Posterior vena cava (tissue), 2 donors: ENCODE results near the gene FLYWCH2. TPM values are rescaled to one million over a fixed set of nuclear protein-coding genes. Genes with fewer than 3 reads are reported as not detected.

ENCODE experiments used
- DNase-seq: peaks from one replicate; pipeline ENCODE4 v3.0.0-alpha.2; 2020; ENCODE audit warnings: low spot score
- intact Hi-C, 2 donors: fragments of 100-400 bp; cut with DNase I; formaldehyde crosslinking; loops; one replicate each; pipeline versions ENCODE4 v1.14.1 to v1.14.2; 2022 to 2023
- long read RNA-seq, 2 donors: library from polyadenylated mRNA; unstranded; transcript quantifications; one replicate each; pipeline ENCODE4 v2.0.0, GENCODE V29; 2020 to 2021
- total RNA-seq, 2 donors: library from RNA; stranded (reverse); fragmentation: NEBNext Ultra II Directional; extraction: Animal tissue kit (Norgen Biotek cat#: 25700); gene quantifications; one replicate each; pipeline ENCODE4 v1.2.1, GENCODE V29; 2021
- donor health status: DM: yes; HTN: yes; CAD: no.
- donor health status: DM: yes; HTN: yes; CAD: no.

The FLYWCH2 gene, protein sequence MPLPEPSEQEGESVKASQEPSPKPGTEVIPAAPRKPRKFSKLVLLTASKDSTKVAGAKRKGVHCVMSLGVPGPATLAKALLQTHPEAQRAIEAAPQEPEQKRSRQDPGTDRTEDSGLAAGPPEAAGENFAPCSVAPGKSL
- total RNA-seq: 10 to 100 TPM; 16.0 to 17.6 TPM
- long read RNA-seq, donor 1, transcript FLYWCH2-202 (4 exons, 1,036 nt): major isoform, 7 of 9 reads
- long read RNA-seq, donor 1, partial matches to known transcripts: 0 of 9 reads
- long read RNA-seq, donor 1, other reads (novel, unspliced or antisense): 2 of 9 reads
- long read RNA-seq, donor 2, transcript FLYWCH2-202 (4 exons, 1,036 nt): major isoform, 29 of 37 reads
- long read RNA-seq, donor 2, partial matches to known transcripts: 1 of 37 reads
- long read RNA-seq, donor 2, other reads (novel, unspliced or antisense): 6 of 37 reads

GRCh38 chr16:2882650-2883457, at the start of gene FLYWCH2:
FLYWCH2 (plus strand) TSS chr16:2883215; CDS start chr16:2896450, 13,235 bp downstream.
- DNase-seq: peak; percentile 99
- intact Hi-C loops: no loop called here

GRCh38 chr16:2833776-2834175, 49.2 kb upstream of the FLYWCH2 start:
- no peak for DNase-seq
- intact Hi-C loops: no loop called here

DNA sequence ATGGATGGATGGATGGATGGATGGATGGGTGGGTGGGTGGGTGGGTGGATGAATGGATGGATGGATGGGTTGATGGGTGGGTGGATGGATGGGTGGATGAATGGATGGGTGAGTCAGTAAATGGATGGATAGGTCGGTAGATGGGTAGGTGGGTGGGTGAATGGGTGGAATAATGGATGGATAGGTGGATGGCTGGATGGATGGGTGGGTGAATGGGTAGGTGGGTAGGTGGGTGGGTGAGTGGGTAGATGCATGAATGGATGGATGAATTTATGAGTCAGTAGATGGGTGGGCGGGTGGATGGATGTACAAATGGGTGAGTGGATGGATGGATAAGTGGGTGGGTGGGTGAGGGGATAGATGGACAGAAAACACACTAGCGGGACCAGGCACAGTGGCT, 48.0 kb upstream of the FLYWCH2 start:
- intact Hi-C loops: no loop called here
- DNase-seq: no peak

- DNase-seq: peak; percentile 53
- intact Hi-C loops: no loop called here
These were observed 47.1 kb upstream of the FLYWCH2 start for GRCh38 chr16:2835638-2836493.

DNA sequence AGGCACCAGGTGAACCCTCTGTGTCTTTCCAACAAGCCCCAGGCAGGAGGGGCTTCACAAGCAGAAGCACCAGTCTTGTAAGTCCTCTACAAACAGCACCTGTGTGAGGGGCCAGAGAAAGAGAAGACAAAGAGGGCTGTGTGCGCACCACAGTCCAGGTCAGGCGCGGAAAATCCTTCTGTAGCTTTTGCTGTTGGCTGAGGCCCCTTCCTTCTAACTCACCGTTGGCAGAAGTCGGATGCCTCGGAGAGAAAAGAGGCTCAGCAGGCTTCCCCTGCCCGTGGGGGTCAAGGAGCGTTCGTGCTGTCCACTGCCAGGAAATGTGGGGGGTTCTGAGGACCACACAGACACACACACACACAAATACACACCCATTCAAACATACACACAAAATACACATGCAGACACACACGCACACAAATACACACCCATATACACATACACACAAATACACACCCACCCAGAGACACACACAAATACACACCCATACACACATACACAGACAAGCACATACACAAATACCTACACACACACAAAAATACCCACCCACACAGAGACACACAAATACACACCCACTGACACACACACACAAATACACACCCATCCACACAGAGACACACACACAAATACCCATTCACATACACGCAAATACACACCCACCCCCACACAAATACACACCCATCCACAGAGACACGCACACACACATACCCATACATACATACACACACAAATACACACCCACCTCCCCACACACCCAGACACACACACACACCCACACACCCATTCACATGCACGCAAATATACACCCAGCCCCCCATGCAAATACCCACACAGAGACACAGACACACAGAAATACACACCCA, 46.1 kb upstream of the FLYWCH2 start:
- peak; percentile 58 for DNase-seq
- intact Hi-C loops: no loop called here

- intact Hi-C loops: no loop called here
- peak; percentile 87 for DNase-seq
These were observed 44.1 kb upstream of the FLYWCH2 start for GRCh38 chr16:2838928-2839327.

GRCh38 chr16:2839650-2840450, 43.2 kb upstream of the FLYWCH2 start:
- DNase-seq: peak; percentile 52
- intact Hi-C loops: no loop called here

DNA sequence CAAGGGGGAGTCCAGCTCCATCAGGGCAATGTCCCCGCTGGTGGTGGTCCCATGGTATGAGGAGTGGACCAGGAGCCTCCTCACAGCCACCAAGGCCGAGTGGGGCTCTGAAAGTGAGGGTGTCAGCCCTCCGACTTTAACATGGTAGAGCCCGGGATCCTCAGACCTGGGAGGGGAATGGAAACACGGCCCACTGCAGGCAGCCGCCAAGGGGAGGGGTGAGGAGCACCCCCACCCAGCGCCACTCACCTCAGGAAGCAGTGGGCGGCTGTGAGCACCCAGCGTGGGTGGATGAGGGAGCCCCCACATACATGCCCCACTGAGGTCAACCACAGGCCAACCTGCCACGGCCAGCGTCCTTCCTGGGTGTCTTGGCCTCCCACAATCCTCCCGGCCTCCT, 42.1 kb upstream of the FLYWCH2 start:
- peak; percentile 72 for DNase-seq
- intact Hi-C loops: no loop called here

DNA sequence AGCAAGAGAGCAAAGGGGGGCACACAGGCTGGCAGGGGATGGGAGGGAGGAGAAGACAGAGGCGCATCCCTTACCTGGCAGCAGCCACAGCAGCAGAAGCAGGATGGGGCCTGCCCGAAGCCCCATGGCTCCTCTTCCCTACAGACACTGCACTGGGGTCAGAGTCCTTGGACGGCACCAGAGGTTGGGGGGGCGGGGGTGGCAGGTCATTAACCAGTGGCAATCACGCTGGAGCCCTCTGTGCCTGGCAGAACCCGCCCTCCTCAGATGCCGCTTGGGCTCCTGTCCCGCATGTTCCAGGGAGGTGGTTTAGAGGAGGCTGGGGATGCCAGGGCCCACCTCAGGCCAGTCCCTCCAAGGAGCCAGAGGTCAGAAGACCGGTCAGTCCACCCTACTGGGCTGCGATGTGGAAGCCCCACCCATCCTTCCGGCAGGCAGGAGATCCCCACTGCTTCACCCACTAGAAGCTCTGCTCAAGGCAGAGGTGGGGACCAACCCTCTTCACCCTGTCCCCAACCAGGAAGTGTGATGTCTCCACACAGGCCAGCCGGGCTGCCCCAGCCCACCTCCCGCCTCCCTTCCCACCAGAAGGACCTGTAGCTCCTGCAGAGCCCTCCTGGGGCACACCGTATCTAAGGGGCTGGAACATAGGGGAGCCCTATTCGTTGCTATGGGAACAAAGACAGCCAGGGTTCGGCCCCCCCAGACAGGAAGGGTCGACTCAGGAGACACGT, 41.2 kb upstream of the FLYWCH2 start:
- intact Hi-C loops: no loop called here
- peak; percentile 61 for DNase-seq

GRCh38 chr16:2842340-2843000, 40.5 kb upstream of the FLYWCH2 start:
- intact Hi-C loops: no loop called here
- peak; percentile 90 for DNase-seq

GRCh38 chr16:2843526-2843925, 39.5 kb upstream of the FLYWCH2 start:
- intact Hi-C loops: no loop called here
- DNase-seq: peak; percentile 22

DNA sequence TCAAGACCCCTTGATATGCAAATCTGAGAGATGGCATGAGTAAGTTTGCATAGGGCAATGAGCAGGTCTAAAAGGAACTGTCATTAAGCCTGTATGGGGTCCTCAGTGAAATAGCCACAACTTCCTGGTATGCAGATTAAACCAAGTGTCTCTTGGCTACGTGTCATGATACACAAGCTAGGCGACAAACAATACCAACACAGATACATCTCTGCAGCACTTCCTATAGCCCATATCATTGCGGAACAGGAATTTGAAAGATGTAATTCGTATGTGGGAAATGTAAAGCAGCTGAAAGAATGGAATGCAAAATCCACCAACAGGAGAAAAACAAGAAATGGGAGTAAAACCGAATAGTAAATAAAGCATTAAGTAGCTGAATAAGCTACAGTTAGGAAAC, 37.9 kb upstream of the FLYWCH2 start:
- intact Hi-C loops: no loop called here

DNA sequence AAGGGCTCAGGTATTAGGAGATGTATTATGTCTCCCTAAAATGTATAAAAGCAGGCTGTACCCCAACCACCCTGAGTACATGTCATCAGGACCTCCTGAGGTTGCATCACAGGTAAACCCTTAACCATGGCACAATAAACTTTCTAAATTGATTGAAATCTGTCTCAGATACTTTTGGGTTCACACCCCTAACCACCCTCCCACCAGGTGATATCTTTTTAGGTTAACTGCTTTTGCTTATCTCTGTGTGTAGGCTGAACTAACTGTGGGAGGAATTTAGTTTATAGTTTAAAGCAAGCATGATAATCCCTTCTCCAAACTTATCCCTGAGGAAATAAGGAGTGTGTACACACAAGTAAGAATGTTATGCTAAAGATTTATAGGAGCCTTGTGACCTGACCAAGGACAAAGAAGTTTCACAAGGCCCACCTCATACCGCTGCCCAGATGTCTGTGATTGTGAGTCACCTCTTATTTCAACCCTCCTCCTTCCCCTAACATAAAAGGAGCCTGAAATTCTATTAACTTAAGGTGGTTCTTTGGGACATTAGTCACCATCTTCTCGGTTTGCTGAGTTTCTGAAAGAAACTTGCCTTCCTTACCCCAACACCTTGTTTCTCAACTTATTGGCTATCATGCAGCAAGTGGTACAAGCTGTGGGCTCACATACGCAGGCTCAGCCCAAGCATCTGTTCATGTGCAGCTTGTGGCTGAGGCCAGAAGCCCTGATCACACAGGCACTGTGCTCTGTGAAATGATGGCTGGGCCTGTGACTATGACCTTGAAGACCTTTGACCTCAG, 36.3 kb upstream of the FLYWCH2 start:
- DNase-seq: no peak
- intact Hi-C loops: no loop called here

More for the DNA sequence above, 37.9 kb upstream of the FLYWCH2 start:
- DNase-seq: no peak

DNA sequence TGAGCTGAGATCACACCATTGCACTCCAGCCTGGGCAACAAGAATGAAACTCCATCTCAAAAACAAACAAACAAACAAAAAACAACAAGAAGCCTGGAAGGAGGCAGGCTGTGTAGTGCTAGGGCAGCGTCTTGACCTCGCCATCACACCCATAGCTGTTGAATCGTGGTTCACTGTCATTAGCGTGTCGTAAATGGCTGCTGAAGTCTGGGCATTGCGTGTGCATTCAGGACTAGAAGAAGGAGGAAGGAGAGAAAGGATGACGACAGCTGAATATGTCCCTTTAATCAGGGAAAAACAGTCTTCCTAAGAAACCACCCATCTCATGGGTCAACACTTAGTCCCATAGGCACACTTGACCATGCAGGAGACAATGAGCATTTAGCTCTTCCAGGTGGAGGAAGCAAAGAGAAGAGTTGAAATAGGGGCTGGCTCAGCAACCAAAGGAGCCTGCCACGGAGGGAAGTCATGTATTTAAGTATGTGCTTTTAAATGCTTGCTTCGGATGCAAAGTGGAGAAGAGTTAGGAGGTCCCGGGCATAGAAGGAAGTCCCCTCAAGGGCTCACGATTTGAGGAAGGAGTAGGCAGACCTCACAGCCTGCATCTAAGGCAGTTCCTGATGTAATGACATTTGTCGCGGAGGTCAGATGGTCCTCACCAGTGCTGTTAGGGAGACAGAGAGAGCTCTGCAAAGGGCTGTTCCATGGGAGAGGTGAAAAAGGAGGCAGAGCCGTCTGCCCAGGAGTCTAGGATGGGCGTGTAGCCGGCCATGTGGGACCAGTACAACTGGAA, 33.9 kb upstream of the FLYWCH2 start:
- intact Hi-C loops: no loop called here
- peak; percentile 72 for DNase-seq
